ENCODE results near the gene MYBBP1A. TPM values are rescaled to one million over a fixed set of nuclear protein-coding genes. Genes with fewer than 3 reads are reported as not detected.

MYBBP1A gene
- total and polyA plus RNA-seq, 2 of the 8 experiments (the other 6 are each of a cell fraction or from before 2014, with no cell fraction given), result 46.8 to 151 TPM

DNA sequence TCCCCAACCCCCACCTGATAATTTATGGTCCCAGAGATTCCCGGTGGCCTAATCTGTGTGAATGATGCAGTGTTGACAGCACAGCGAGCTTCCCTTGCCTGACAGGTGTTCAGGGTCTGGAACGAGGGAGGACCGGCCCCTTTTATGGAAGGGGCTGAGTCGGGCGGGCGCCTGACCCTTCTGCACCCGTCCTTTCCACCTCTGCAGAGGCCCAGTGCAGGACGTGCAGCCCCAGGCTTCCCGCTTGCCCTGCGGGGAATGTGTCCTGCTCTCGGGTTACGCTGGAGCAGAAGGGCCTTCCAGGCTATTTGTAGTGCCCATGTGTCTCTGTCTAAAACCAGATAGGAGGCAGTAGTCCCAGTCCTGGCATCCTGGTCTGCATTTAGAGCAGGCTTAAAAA lies 45.4 kb upstream of the MYBBP1A start:
- no peaks in the 10 kb centered on the region for H3K36me3 ChIP-seq (ENCODE audit: control insufficient read depth in 2 of 4, insufficient read depth in 4 of 4, low read length in 3 of 4)
- FAIRE-seq (no peak), DNase-seq (ENCODE audit: low read depth in 1 of 2, low spot score in 2 of 2) (no peak)
- peaks cover 2% of the 10 kb centered on the region; the same call in 1 of the 2 replicates for H3K23me2 ChIP-seq (ENCODE audit: low read depth, low read length)
- H3K4me2 ChIP-seq (ENCODE audit: insufficient read depth in 1 of 2, low read depth in 2 of 2, low read length in 2 of 2), result peak overlapping the region; percentile 69 to 80
- H2BK15ac ChIP-seq (ENCODE audit: low read length), result peak overlapping the region; percentile 61; the same call in 1 of the 2 replicates
- H2AK5ac ChIP-seq (ENCODE audit: low read depth, low read length), result peak overlapping the region; percentile 24; the same call in 1 of the 2 replicates
- no peak overlapping the region for H3K23ac ChIP-seq (ENCODE audit: insufficient read length)
- no peaks in the 10 kb centered on the region for H4K20me1 ChIP-seq (replicated peaks in 1 of 2; ENCODE audit: control insufficient read depth in 1 of 2, insufficient read depth in 2 of 2, low read length in 2 of 2)
- 0 out of 7 replicates have a peak, but pooled peaks cover 0 to 2% (median 0%) of the 10 kb centered on the region in 4 experiments for H3K27me3 ChIP-seq (replicated peaks in 1 of 4; ENCODE audit: control insufficient read depth in 3 of 4, extremely low read depth in 1 of 4, insufficient read depth in 3 of 4, low read length in 3 of 4)
- H4K91ac ChIP-seq (replicated peaks; ENCODE audit: insufficient read length, low read length), result no peak overlapping the region
- H2BK12ac ChIP-seq (ENCODE audit: low read depth, low read length), result peak overlapping the region; percentile 95; the same call in 1 of the 2 replicates
- H3K18ac ChIP-seq (ENCODE audit: extremely low read depth, low read length), result peak overlapping the region; percentile 65; the same call in 1 of the 2 replicates
- no peak overlapping the region for H3K4ac ChIP-seq (replicated peaks; ENCODE audit: insufficient read length, low read depth, low read length)
- peak overlapping the region; percentile 75; the same call in 1 of the 2 replicates for H2BK5ac ChIP-seq (ENCODE audit: low read depth, low read length)
- H2BK120ac ChIP-seq (replicated peaks; ENCODE audit: low read depth, low read length), result no peak overlapping the region
- H3K14ac ChIP-seq (ENCODE audit: insufficient read length), result no peak overlapping the region
- peaks cover 4 to 26% (median 19%) of the 10 kb centered on the region in 4 experiments for H3K4me1 ChIP-seq (replicated peaks in 1 of 4; ENCODE audit: control insufficient read depth in 3 of 4, insufficient read depth in 4 of 4, low read length in 3 of 4)
- H4K5ac ChIP-seq (ENCODE audit: insufficient read length, low read depth, low read length), result no peak overlapping the region
- no peaks in the 10 kb centered on the region for H3K79me1 ChIP-seq (ENCODE audit: low read depth, low read length)
- H3K9me3 ChIP-seq (ENCODE audit: insufficient read depth in 2 of 2, low read depth in 1 of 2, low read length in 1 of 2), result no peaks in the 10 kb centered on the region
- peak overlapping the region in 3 of 4 experiments; percentile 7 to 40 (median 23); a peak in 4 of 8 replicates for H3K4me3 ChIP-seq (ENCODE audit: extremely low read depth in 1 of 4, insufficient read depth in 2 of 4, low read depth in 3 of 4, low read length in 4 of 4)
- no peak overlapping the region for H3K56ac ChIP-seq (replicated peaks; ENCODE audit: insufficient read length, low read depth, low read length)
- TF ChIP-seq, protein P1, sequence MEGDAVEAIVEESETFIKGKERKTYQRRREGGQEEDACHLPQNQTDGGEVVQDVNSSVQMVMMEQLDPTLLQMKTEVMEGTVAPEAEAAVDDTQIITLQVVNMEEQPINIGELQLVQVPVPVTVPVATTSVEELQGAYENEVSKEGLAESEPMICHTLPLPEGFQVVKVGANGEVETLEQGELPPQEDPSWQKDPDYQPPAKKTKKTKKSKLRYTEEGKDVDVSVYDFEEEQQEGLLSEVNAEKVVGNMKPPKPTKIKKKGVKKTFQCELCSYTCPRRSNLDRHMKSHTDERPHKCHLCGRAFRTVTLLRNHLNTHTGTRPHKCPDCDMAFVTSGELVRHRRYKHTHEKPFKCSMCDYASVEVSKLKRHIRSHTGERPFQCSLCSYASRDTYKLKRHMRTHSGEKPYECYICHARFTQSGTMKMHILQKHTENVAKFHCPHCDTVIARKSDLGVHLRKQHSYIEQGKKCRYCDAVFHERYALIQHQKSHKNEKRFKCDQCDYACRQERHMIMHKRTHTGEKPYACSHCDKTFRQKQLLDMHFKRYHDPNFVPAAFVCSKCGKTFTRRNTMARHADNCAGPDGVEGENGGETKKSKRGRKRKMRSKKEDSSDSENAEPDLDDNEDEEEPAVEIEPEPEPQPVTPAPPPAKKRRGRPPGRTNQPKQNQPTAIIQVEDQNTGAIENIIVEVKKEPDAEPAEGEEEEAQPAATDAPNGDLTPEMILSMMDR (IDR thresholded peaks at IDR 0.05; ENCODE audit: control extremely low read depth in 1 of 3, insufficient read depth in 1 of 3, low read depth in 1 of 3, low read length in 3 of 3), result peak in 1 of 3 experiments; percentile 12; a peak in 1 of 4 replicates
- TF ChIP-seq TCF12 (IDR thresholded peaks at IDR 0.05; ENCODE audit: low read depth, low read length), result no peak
- ChIA-PET CTCF (ENCODE audit: partially characterized antibody) (interaction anchor here (1.1 to 10.1 kb wide), 8 partner anchors 10 to 40 kb away, joined by 3 to 77 read pairs (median 6); partner anchors contain the start of genes GGT6 and SMTNL2), POLR2A (ENCODE audit: partially characterized antibody) (interaction anchor here (0.7 to 1.7 kb wide), 5 partner anchors 13 to 108 kb away, joined by 3 to 11 read pairs (median 3); no protein-coding TSS in a partner anchor)
- H3K79me2 ChIP-seq (ENCODE audit: control insufficient read depth in 1 of 2, insufficient read depth in 2 of 2, low read length in 2 of 2), result no peaks in the 10 kb centered on the region
- no peak overlapping the region for H4K8ac ChIP-seq (ENCODE audit: extremely low read depth, insufficient read depth, low read length)
- H2AFZ ChIP-seq (ENCODE audit: low read length), result no peak overlapping the region
- peak overlapping the region; percentile 15; the same call in 1 of the 2 replicates for H2BK20ac ChIP-seq (ENCODE audit: low read length)
- no peak overlapping the region for H3K9ac ChIP-seq (replicated peaks in 1 of 4; ENCODE audit: extremely low read depth in 1 of 4, low read depth in 3 of 4, low read length in 3 of 4)
- 56% methylated on average over 13 of the region's 13 CpGs; no CpG with 5 or more reads in 1 of the 2 experiments for WGBS, 2 experiments (ENCODE audit: extremely low coverage in 1 of 2, insufficient coverage in 1 of 2, insufficient read length in 1 of 2, insufficient replicate concordance in 2 of 2, low coverage in 1 of 2, low lambda C conversion rate in 2 of 2, missing lambda C conversion rate in 1 of 2)
- no peak overlapping the region for H3K27ac ChIP-seq (ENCODE audit: low read depth, low read length)
